H9 (cell line): ENCODE results near the gene CDH5. TPM values are rescaled to one million over a fixed set of nuclear protein-coding genes. Genes with fewer than 3 reads are reported as not detected.

Experiments
- DNase-seq: peaks from one replicate; pipeline ENCODE4 v3.0.0-alpha.2; 2017
- H2AFZ ChIP-seq: one replicate; pipeline ENCODE4 v1.6.1; 2013; ENCODE audit warnings: mild to moderate bottlenecking, low read length, control low read depth, moderate library complexity
- H2AK5ac ChIP-seq: 2 replicates; pipeline ENCODE4 v1.6.1; 2013; ENCODE audit warnings: low read length, control low read depth, mixed read lengths; ENCODE audit not compliant: insufficient read length
- H2BK120ac ChIP-seq: one replicate; pipeline ENCODE4 v1.6.1; 2013; ENCODE audit warnings: low read depth, mild to moderate bottlenecking, low read length, control low read depth, inconsistent platforms; ENCODE audit not compliant: poor library complexity, severe bottlenecking
- H2BK12ac ChIP-seq: 2 replicates; pipeline ENCODE4 v1.6.1; 2013; ENCODE audit warnings: low read length, control low read depth, mixed read lengths, low read depth; ENCODE audit not compliant: insufficient read length
- H2BK15ac ChIP-seq: 2 replicates; pipeline ENCODE4 v1.6.1; 2013; ENCODE audit warnings: low read depth, low read length, control low read depth
- H2BK20ac ChIP-seq: one replicate; pipeline ENCODE4 v1.6.1; 2013; ENCODE audit warnings: low read depth, mild to moderate bottlenecking, low read length, control low read depth, inconsistent platforms; ENCODE audit not compliant: poor library complexity, severe bottlenecking
- H2BK5ac ChIP-seq: 2 replicates; pipeline ENCODE4 v1.6.1; 2013; ENCODE audit warnings: low read length, control low read depth, mixed read lengths; ENCODE audit not compliant: insufficient read length
- H3K14ac ChIP-seq: 2 replicates; pipeline ENCODE4 v1.6.1; 2013; ENCODE audit warnings: low read length, control low read depth; ENCODE audit not compliant: insufficient read depth
- H3K18ac ChIP-seq: 2 replicates; pipeline ENCODE4 v1.6.1; 2013; ENCODE audit warnings: low read depth, mild to moderate bottlenecking, mixed read lengths, low read length, control low read depth; ENCODE audit not compliant: insufficient read length
- H3K23ac ChIP-seq: 2 replicates; pipeline ENCODE4 v1.6.1; 2013; ENCODE audit warnings: low read length, control low read depth, mixed read lengths, low read depth; ENCODE audit not compliant: insufficient read length
- H3K23me2 ChIP-seq: 2 replicates; pipeline ENCODE4 v1.6.1; 2013; ENCODE audit warnings: low read depth, mild to moderate bottlenecking, mixed read lengths, low read length, control low read depth; ENCODE audit not compliant: insufficient read length, poor library complexity, severe bottlenecking
- H3K27ac ChIP-seq: 2 replicates; pipeline ENCODE4 v1.5.1; 2013; ENCODE audit warnings: low read length, control low read depth, mixed read lengths, low read depth; ENCODE audit not compliant: insufficient read length
- H3K27me3 ChIP-seq: 2 replicates; pipeline ENCODE4 v1.6.1; 2013; ENCODE audit warnings: low read length, control low read depth, inconsistent platforms; ENCODE audit not compliant: insufficient read depth
- H3K4ac ChIP-seq: 2 replicates; pipeline ENCODE4 v1.6.1; 2013; ENCODE audit warnings: low read depth, mild to moderate bottlenecking, control low read depth, inconsistent platforms, low read length, moderate library complexity
- H3K4me1 ChIP-seq: 2 replicates; pipeline ENCODE4 v1.6.1; 2013; ENCODE audit warnings: low read length, control low read depth, inconsistent platforms; ENCODE audit not compliant: insufficient read depth
- H3K4me2 ChIP-seq: 2 replicates; pipeline ENCODE4 v1.6.1; 2013; ENCODE audit warnings: low read length, control low read depth, mixed read lengths; ENCODE audit not compliant: insufficient read length, insufficient read depth
- H3K56ac ChIP-seq: 2 replicates; pipeline ENCODE4 v1.6.1; 2013; ENCODE audit warnings: low read depth, mild to moderate bottlenecking, mixed read lengths, low read length, control low read depth; ENCODE audit not compliant: insufficient read length
- H3K79me1 ChIP-seq: 2 replicates; pipeline ENCODE4 v1.6.1; 2013; ENCODE audit warnings: low read depth, mild to moderate bottlenecking, moderate library complexity, low read length, control low read depth, inconsistent platforms; ENCODE audit not compliant: insufficient read depth, poor library complexity, severe bottlenecking
- H3K79me2 ChIP-seq: 2 replicates; pipeline ENCODE4 v1.6.1; 2013; ENCODE audit warnings: low read length, control low read depth, inconsistent platforms; ENCODE audit not compliant: insufficient read depth
- H3K9ac ChIP-seq: 2 replicates; pipeline ENCODE4 v1.6.1; 2013; ENCODE audit warnings: low read length, control low read depth, mixed read lengths; ENCODE audit not compliant: insufficient read length; ENCODE audit errors: extremely low read depth
- H3K9me3 ChIP-seq: one replicate; pipeline ENCODE4 v1.6.1; 2013; ENCODE audit warnings: low read depth, low read length, inconsistent platforms; ENCODE audit not compliant: control insufficient read depth
- H3T11ph ChIP-seq: one replicate; pipeline ENCODE4 v1.6.1; 2013; ENCODE audit warnings: mild to moderate bottlenecking, low read length, control low read depth, inconsistent platforms
- H4K20me1 ChIP-seq: one replicate; pipeline ENCODE4 v1.6.1; 2013; ENCODE audit not compliant: control insufficient read depth, insufficient read length, insufficient read depth
- H4K5ac ChIP-seq: 2 replicates; pipeline ENCODE4 v1.6.1; 2013; ENCODE audit warnings: low read depth, mild to moderate bottlenecking, mixed read lengths, low read length, control low read depth; ENCODE audit not compliant: insufficient read length
- H4K8ac ChIP-seq: replicated peaks from 2 replicates; pipeline ENCODE4 v1.6.1; 2013; ENCODE audit warnings: low read length, control low read depth, mixed read lengths, low read depth; ENCODE audit not compliant: insufficient read length
- H4K91ac ChIP-seq: 2 replicates; pipeline ENCODE4 v1.6.1; 2013; ENCODE audit warnings: low read depth, mild to moderate bottlenecking, moderate library complexity, mixed read lengths, low read length, control low read depth; ENCODE audit not compliant: insufficient read length
- H3K27ac Mint-ChIP-seq, 3 experiments: 2 replicates in 2 of 3; 3 replicates in 1 of 3; pipeline ENCODE4 v1.8.0; 2020 to 2021; ENCODE audit warnings: mixed read lengths in 3 of 3, mild to moderate bottlenecking in 1 of 3, moderate library complexity in 1 of 3
- H3K27me3 Mint-ChIP-seq: 2 replicates; pipeline ENCODE4 v1.8.0; 2021; ENCODE audit warnings: low read depth, mild to moderate bottlenecking, moderate library complexity, mixed read lengths
- H3K36me3 Mint-ChIP-seq, 3 experiments: 2 replicates in 2 of 3; 3 replicates in 1 of 3; pipeline ENCODE4 v1.8.0; 2020 to 2021; ENCODE audit warnings: low read depth in 3 of 3, mixed read lengths in 3 of 3; ENCODE audit not compliant: insufficient read depth in 1 of 3
- H3K4me1 Mint-ChIP-seq, 2 experiments: 2 replicates each; pipeline ENCODE4 v1.8.0; 2020; ENCODE audit warnings: mixed read lengths in 2 of 2
- H3K4me3 Mint-ChIP-seq, 2 experiments: 2 replicates in 1 of 2; 3 replicates in 1 of 2; pipeline ENCODE4 v1.8.0; 2020 to 2021; ENCODE audit warnings: mild to moderate bottlenecking in 2 of 2, mixed read lengths in 2 of 2, moderate library complexity in 1 of 2
- H3K9me3 Mint-ChIP-seq, 2 experiments: 2 replicates in 1 of 2; 3 replicates in 1 of 2; pipeline ENCODE4 v1.8.0; 2020; ENCODE audit warnings: mild to moderate bottlenecking in 2 of 2, mixed read lengths in 2 of 2, moderate library complexity in 1 of 2
- WGBS: extraction: QIAGEN DNeasy Blood & Tissue Kit; methylation state at CpG from one replicate; pipeline ENCODE4 v1.1.7; 2013; ENCODE audit warnings: missing lambda C conversion rate, low lambda C conversion rate, mixed read lengths; ENCODE audit not compliant: insufficient read length; ENCODE audit errors: extremely low coverage; 5-methylcytosine and 5-hydroxymethylcytosine counted together
- total RNA-seq: library from RNA; stranded (reverse); gene quantifications from 2 replicates; pipeline ENCODE4 v1.2.1, GENCODE V29; 2021
- TF ChIP-seq, protein P1 (sequence below): fragments of 200-600 bp; sonication (generic); conservative IDR thresholded peaks from 3 replicates; pipeline ENCODE4 v1.8.0; 2021; ENCODE audit warnings: antibody characterized with exemption, mild to moderate bottlenecking

CDH5 gene
- total RNA-seq, 1 experiment from 2014 or later: 0.20 TPM

DNA sequence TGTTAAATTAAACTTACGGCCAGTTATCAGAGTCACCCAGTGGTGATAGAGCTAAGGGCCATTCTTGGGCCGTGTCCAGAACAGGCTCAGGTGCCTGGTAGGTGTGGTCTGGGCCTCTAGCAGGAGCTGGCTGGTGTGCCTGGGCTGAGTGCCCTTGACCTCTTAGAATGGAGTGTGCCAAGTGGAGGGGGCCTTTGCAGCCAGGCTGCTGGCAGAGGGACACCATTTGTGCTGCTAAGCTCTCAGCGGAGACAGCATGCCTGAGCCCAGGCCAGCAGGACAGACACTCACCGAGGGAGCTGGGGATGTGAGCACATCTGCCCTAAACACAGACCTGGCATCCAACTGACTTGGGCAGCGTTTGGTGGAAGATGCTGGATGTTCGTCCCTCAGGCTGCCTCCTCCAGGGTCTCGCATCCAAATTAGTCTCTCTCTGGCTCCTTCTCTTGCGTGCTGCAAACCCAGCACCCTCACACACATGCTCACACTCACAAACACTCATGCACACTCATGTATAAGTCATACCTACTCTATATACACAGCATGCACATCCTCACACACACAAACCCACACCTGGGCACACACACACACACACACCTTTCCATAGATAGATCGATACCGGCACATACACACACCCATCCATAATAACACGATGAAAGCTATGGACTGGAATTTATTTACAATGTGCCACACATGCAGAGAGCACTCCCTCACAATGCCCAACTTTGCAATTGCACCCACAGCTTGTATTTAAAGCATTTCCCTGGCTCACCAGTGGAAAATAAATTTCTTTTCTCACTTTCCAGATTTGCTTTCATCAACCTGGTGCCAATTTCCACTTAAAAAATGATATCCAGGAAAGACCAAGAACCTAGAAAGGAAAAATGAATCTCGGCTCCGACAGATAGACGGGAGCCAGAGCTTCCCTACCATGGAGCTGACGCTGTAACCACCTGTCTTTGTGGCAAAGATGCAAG lies 33.6 kb upstream of the CDH5 start:
- Histone ChIP-seq H3T11ph (no peak overlapping the region), H2BK12ac (no peak overlapping the region), H3K56ac (no peak overlapping the region), H3K23ac (no peak overlapping the region), H2BK20ac (no peak overlapping the region), H4K5ac (no peak overlapping the region), H4K20me1 (no peaks in the 10 kb centered on the region), H3K23me2 (no peaks in the 10 kb centered on the region), H3K79me1 (no peaks in the 10 kb centered on the region), H2AFZ (no peak overlapping the region), H3K4me1 (no peaks in the 10 kb centered on the region), H3K18ac (no peak overlapping the region), H3K27ac (no peak overlapping the region), H2BK120ac (no peak overlapping the region), H3K4me2 (no peak overlapping the region), H3K9me3 (no peaks in the 10 kb centered on the region), H3K27me3 (no peaks in the 10 kb centered on the region; the same call in 1 of the 2 replicates), H3K9ac (no peak overlapping the region), H2BK15ac (no peak overlapping the region), H2AK5ac (no peak overlapping the region), H2BK5ac (no peak overlapping the region), H4K8ac (no peak overlapping the region), H3K14ac (no peak overlapping the region), H3K79me2 (no peaks in the 10 kb centered on the region), H4K91ac (no peak overlapping the region), H3K4ac (no peak overlapping the region)
- peaks cover 2 to 4% of the 10 kb centered on the region in 2 experiments; a peak in 1 of 4 replicates for H3K4me1 Mint-ChIP-seq
- peaks cover 2 to 8% of the 10 kb centered on the region in 2 experiments; a peak in 4 of 5 replicates for H3K9me3 Mint-ChIP-seq
- DNase-seq: no peak
- H3K27ac Mint-ChIP-seq: no peak overlapping the region; a peak in 1 of 7 replicates
- peaks cover 0 to 4% (median 0%) of the 10 kb centered on the region in 3 experiments; a peak in 2 of 7 replicates for H3K36me3 Mint-ChIP-seq
- TF ChIP-seq, protein P1, sequence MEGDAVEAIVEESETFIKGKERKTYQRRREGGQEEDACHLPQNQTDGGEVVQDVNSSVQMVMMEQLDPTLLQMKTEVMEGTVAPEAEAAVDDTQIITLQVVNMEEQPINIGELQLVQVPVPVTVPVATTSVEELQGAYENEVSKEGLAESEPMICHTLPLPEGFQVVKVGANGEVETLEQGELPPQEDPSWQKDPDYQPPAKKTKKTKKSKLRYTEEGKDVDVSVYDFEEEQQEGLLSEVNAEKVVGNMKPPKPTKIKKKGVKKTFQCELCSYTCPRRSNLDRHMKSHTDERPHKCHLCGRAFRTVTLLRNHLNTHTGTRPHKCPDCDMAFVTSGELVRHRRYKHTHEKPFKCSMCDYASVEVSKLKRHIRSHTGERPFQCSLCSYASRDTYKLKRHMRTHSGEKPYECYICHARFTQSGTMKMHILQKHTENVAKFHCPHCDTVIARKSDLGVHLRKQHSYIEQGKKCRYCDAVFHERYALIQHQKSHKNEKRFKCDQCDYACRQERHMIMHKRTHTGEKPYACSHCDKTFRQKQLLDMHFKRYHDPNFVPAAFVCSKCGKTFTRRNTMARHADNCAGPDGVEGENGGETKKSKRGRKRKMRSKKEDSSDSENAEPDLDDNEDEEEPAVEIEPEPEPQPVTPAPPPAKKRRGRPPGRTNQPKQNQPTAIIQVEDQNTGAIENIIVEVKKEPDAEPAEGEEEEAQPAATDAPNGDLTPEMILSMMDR: no peak
- no CpG with 5 or more reads among the region's 15 CpGs for WGBS
- H3K4me3 Mint-ChIP-seq: no peak overlapping the region
- peaks cover 35% of the 10 kb centered on the region for H3K27me3 Mint-ChIP-seq
